Measurements from ENCODE around the gene MEIS1. TPM values are rescaled to one million over a fixed set of nuclear protein-coding genes. Genes with fewer than 3 reads are reported as not detected.

Gene MEIS1
- total and polyA plus RNA-seq, 2 of the 8 experiments (the other 6 are each of a cell fraction or from before 2014, with no cell fraction given): 0.17 to 1.2 TPM

GRCh38 chr2:66545258-66545657, 110.3 kb downstream of the MEIS1 start:
- Histone ChIP-seq H3K18ac (ENCODE audit: extremely low read depth, low read length) (no peak overlapping the region), H4K8ac (ENCODE audit: extremely low read depth, insufficient read depth, low read length) (no peak overlapping the region), H4K5ac (ENCODE audit: insufficient read length, low read depth, low read length) (no peak overlapping the region), H2AK5ac (ENCODE audit: low read depth, low read length) (no peak overlapping the region), H4K91ac (replicated peaks; ENCODE audit: insufficient read length, low read length) (no peak overlapping the region), H3K9me3 (ENCODE audit: insufficient read depth in 2 of 2, low read depth in 1 of 2, low read length in 1 of 2) (no peaks in the 10 kb centered on the region), H3K56ac (replicated peaks; ENCODE audit: insufficient read length, low read depth, low read length) (no peak overlapping the region), H3K27ac (ENCODE audit: low read depth, low read length) (no peak overlapping the region), H3K36me3 (ENCODE audit: control insufficient read depth in 2 of 4, insufficient read depth in 4 of 4, low read length in 3 of 4) (no peaks in the 10 kb centered on the region), H2BK20ac (ENCODE audit: low read length) (no peak overlapping the region), H2BK5ac (ENCODE audit: low read depth, low read length) (no peak overlapping the region), H3K27me3 (replicated peaks in 1 of 4; ENCODE audit: control insufficient read depth in 3 of 4, extremely low read depth in 1 of 4, insufficient read depth in 3 of 4, low read length in 3 of 4) (no peaks in the 10 kb centered on the region), H3K9ac (replicated peaks in 1 of 4; ENCODE audit: extremely low read depth in 1 of 4, low read depth in 3 of 4, low read length in 3 of 4) (no peak overlapping the region), H3K23me2 (ENCODE audit: low read depth, low read length) (no peaks in the 10 kb centered on the region), H3K4me2 (ENCODE audit: insufficient read depth in 1 of 2, low read depth in 2 of 2, low read length in 2 of 2) (no peak overlapping the region), H3K4me3 (ENCODE audit: extremely low read depth in 1 of 4, insufficient read depth in 2 of 4, low read depth in 3 of 4, low read length in 4 of 4) (no peak overlapping the region), H3K4me1 (replicated peaks in 1 of 4; ENCODE audit: control insufficient read depth in 3 of 4, insufficient read depth in 4 of 4, low read length in 3 of 4) (peaks cover 0 to 6% (median 1%) of the 10 kb centered on the region in 4 experiments; a peak in 3 of 7 replicates), H4K20me1 (replicated peaks in 1 of 2; ENCODE audit: control insufficient read depth in 1 of 2, insufficient read depth in 2 of 2, low read length in 2 of 2) (no peaks in the 10 kb centered on the region), H3K4ac (replicated peaks; ENCODE audit: insufficient read length, low read depth, low read length) (no peak overlapping the region), H3K79me1 (ENCODE audit: low read depth, low read length) (no peaks in the 10 kb centered on the region), H3K79me2 (ENCODE audit: control insufficient read depth in 1 of 2, insufficient read depth in 2 of 2, low read length in 2 of 2) (no peaks in the 10 kb centered on the region), H2AFZ (ENCODE audit: low read length) (no peak overlapping the region), H3K14ac (ENCODE audit: insufficient read length) (no peak overlapping the region), H3K23ac (ENCODE audit: insufficient read length) (no peak overlapping the region), H2BK15ac (ENCODE audit: low read length) (no peak overlapping the region), H2BK12ac (ENCODE audit: low read depth, low read length) (no peak overlapping the region), H2BK120ac (replicated peaks; ENCODE audit: low read depth, low read length) (no peak overlapping the region)
- no peak for DNase-seq (ENCODE audit: low read depth in 1 of 2, low spot score in 2 of 2)
- CTCF ChIA-PET (ENCODE audit: partially characterized antibody): interaction anchor here (0.6 kb wide), 1 partner anchor 77 kb away, joined by 3 read pairs; no protein-coding TSS in a partner anchor
- POLR2A ChIA-PET (ENCODE audit: partially characterized antibody): no interaction called here
- no peak for FAIRE-seq
- TF ChIP-seq CHD7 (IDR thresholded peaks at IDR 0.05; ENCODE audit: insufficient replicate concordance, low read length): no peak

Measured in H1 (cell line).